ENCODE data around the gene SELENBP1.
A peak's percentile ranks its signal among the peaks of the same experiment; 100 is the strongest.

SELENBP1 gene

DNA sequence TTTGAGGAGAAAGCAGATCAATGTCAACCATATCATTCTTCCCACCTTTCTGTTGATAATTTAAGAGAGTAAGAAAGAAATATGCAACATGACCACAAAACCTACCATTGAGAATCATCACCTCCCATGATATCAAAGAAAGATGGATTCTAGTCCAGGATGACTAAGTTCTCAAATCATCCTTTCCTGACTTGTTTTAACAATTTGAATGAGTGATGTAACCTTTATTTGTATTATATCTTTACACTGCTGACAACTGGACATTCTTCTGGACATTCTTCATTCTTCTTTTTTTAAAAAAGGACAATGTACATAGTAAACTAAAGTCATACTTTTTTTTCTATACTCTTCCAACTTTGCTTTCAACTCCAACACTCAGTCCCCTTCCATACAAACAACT is 36.4 kb upstream of the SELENBP1 start:
- no peaks in the 10 kb centered on the region for H3K4me1 ChIP-seq (ENCODE audit: control insufficient read depth in 1 of 2, insufficient read depth in 1 of 2, low read depth in 1 of 2, low read length in 1 of 2)
- H3K4me3 ChIP-seq (ENCODE audit: low read depth in 1 of 2, low read length in 1 of 2) = no peak overlapping the region
- no peak overlapping the region for H3K27ac ChIP-seq
- TF ChIP-seq, protein P1, sequence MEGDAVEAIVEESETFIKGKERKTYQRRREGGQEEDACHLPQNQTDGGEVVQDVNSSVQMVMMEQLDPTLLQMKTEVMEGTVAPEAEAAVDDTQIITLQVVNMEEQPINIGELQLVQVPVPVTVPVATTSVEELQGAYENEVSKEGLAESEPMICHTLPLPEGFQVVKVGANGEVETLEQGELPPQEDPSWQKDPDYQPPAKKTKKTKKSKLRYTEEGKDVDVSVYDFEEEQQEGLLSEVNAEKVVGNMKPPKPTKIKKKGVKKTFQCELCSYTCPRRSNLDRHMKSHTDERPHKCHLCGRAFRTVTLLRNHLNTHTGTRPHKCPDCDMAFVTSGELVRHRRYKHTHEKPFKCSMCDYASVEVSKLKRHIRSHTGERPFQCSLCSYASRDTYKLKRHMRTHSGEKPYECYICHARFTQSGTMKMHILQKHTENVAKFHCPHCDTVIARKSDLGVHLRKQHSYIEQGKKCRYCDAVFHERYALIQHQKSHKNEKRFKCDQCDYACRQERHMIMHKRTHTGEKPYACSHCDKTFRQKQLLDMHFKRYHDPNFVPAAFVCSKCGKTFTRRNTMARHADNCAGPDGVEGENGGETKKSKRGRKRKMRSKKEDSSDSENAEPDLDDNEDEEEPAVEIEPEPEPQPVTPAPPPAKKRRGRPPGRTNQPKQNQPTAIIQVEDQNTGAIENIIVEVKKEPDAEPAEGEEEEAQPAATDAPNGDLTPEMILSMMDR (IDR thresholded peaks at IDR 0.05) = no peak
- H3K9me3 ChIP-seq = no peaks in the 10 kb centered on the region
- peaks cover 93% of the 10 kb centered on the region for H3K36me3 ChIP-seq
- H3K27me3 ChIP-seq = no peaks in the 10 kb centered on the region

DNA sequence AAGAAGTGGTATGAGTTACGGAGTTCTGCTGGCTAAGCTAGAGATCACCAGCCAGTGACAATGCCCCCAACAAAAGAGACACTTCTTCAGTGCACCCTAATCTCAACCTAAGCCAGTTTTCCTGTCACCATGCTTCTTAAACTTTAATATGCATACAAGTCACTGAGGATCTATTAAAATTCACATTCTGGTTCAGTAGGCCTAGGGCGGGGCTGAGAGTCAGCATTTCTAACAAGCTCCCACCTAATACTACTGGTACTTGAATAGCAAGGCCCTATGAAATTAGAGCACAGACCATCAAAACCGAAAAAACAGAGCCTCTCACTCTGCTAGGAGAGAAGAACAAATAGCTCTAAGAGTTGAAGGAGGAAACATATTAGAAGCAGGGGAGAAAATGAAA is 34.8 kb upstream of the SELENBP1 start:
- H3K4me1 ChIP-seq (ENCODE audit: control insufficient read depth in 1 of 2, insufficient read depth in 1 of 2, low read depth in 1 of 2, low read length in 1 of 2) = no peaks in the 10 kb centered on the region
- H3K27ac ChIP-seq = no peak overlapping the region
- peaks cover 100% of the 10 kb centered on the region for H3K36me3 ChIP-seq
- TF ChIP-seq, protein P1 (IDR thresholded peaks at IDR 0.05) = no peak
- no peak overlapping the region for H3K4me3 ChIP-seq (ENCODE audit: low read depth in 1 of 2, low read length in 1 of 2)
- no peaks in the 10 kb centered on the region for H3K27me3 ChIP-seq
- H3K9me3 ChIP-seq = no peaks in the 10 kb centered on the region

DNA sequence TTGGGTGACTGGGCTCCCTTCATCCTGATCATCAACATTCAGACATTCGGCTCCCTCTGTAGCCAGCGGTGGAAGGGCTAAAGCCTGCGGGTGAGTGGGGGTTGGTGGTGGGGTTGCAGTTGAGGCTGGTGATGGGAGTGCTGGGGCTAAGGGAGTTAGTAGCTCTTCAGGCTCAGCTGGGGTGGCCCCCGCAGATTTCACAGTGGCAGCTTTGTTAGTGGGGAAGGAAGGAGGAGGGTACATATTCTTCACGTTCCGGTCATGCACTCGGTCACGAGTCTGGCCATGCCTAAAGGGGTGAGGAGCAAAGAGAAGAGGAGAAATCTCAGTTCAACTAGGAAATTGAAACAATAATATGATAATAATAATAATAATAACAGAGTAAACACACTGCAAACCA is 33.7 kb upstream of the SELENBP1 start:
- TF ChIP-seq, protein P1 (IDR thresholded peaks at IDR 0.05) = no peak
- no peaks in the 10 kb centered on the region for H3K27me3 ChIP-seq
- peaks cover 100% of the 10 kb centered on the region for H3K36me3 ChIP-seq
- H3K4me3 ChIP-seq (ENCODE audit: low read depth in 1 of 2, low read length in 1 of 2) = no peak overlapping the region
- H3K27ac ChIP-seq = no peak overlapping the region
- H3K9me3 ChIP-seq = no peaks in the 10 kb centered on the region
- no peaks in the 10 kb centered on the region for H3K4me1 ChIP-seq (ENCODE audit: control insufficient read depth in 1 of 2, insufficient read depth in 1 of 2, low read depth in 1 of 2, low read length in 1 of 2)

DNA sequence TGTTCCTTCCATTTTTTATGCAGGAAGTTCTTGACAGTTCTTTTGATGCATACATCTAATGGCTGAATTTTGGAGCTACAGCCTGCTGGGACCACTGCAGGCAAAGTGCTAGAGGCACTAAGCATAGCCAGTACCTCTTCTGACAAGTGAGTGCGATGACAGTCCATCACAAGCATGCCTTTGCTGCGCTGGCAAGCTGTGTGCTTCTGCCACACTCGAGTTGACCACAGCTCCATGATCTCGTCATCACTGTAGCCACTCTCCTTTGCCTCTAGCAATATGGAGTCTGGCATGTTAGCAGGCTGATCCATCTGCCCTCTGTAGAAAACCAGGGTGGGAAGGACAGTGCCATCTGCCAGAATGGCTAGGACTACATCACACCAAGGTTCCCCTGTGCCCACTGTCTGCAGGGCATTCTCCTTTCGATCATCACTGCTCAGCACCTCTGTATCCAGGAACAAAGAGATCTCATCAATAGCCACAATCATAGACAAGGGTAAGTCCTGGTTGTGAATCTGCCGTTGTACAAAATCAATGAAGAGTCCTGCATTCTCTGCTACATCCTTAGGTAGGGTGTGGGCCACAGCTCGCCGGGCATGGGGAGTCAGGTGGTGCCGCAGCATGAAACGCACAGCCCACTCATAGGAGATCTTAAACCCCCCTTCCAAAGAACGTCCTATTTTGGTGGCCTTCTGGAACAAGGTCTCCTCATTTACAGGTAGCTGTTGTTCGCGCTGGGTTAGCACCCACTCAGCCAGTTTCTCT is 32.9 kb upstream of the SELENBP1 start:
- Histone ChIP-seq H3K4me3 (ENCODE audit: low read depth in 1 of 2, low read length in 1 of 2) (no peak overlapping the region), H3K9me3 (no peaks in the 10 kb centered on the region), H3K36me3 (peaks cover 100% of the 10 kb centered on the region), H3K27me3 (no peaks in the 10 kb centered on the region), H3K27ac (no peak overlapping the region), H3K4me1 (ENCODE audit: control insufficient read depth in 1 of 2, insufficient read depth in 1 of 2, low read depth in 1 of 2, low read length in 1 of 2) (peaks cover under 1 to 3% of the 10 kb centered on the region in 2 experiments)
- TF ChIP-seq, protein P1 (IDR thresholded peaks at IDR 0.05) = no peak

DNA sequence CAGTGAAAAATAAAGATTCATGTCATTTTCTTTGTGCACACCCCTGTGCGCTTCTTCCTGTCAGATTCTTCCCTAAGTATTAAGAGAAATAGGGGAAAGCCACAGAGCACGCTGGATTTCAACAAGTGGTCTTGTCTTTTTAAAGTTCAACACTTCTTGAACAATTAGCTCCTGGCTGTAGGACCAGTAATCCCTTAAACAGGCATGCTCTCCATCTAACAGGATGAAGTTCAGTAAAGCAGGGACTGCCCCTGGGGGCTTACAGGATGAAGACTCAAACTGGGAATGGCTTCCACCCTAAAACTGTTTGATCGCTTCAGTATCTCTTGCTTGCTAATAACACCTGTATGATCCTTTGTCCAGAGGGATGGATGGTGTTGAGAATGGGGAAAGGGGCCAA is 31.1 kb upstream of the SELENBP1 start:
- H3K4me1 ChIP-seq (ENCODE audit: control insufficient read depth in 1 of 2, insufficient read depth in 1 of 2, low read depth in 1 of 2, low read length in 1 of 2) = peaks cover 8 to 14% of the 10 kb centered on the region in 2 experiments
- no peak overlapping the region for H3K4me3 ChIP-seq (ENCODE audit: low read depth in 1 of 2, low read length in 1 of 2)
- peak overlapping the region; percentile 20 for H3K27ac ChIP-seq
- TF ChIP-seq, protein P1 (IDR thresholded peaks at IDR 0.05) = no peak
- H3K36me3 ChIP-seq = peaks cover 85% of the 10 kb centered on the region
- H3K9me3 ChIP-seq = no peaks in the 10 kb centered on the region
- H3K27me3 ChIP-seq = no peaks in the 10 kb centered on the region
